DMS114 treated with DMSO at 0.1 percent for 48 hours (cell line): ENCODE measurements around the gene SLC9A6.

Experiments
- DNase-seq: peaks from one replicate; lab custom pipeline; 2025; ENCODE audit not compliant: unreplicated experiment; lab: John Stamatoyannopoulos, UW

SLC9A6 gene

GRCh38 chrX:135985157-135985972, at the start of gene SLC9A6:
Gene SLC9A6, plus strand, starts transcription at chrX:135985435. Its CDS starts 224 bp downstream, at chrX:135985659.
- DNase-seq: peak; percentile 13

GRCh38 chrX:135944486-135944885, 40.7 kb upstream of the SLC9A6 start:
- no peak for DNase-seq

GRCh38 chrX:135951291-135951690, 33.9 kb upstream of the SLC9A6 start:
- no peak for DNase-seq

DNA sequence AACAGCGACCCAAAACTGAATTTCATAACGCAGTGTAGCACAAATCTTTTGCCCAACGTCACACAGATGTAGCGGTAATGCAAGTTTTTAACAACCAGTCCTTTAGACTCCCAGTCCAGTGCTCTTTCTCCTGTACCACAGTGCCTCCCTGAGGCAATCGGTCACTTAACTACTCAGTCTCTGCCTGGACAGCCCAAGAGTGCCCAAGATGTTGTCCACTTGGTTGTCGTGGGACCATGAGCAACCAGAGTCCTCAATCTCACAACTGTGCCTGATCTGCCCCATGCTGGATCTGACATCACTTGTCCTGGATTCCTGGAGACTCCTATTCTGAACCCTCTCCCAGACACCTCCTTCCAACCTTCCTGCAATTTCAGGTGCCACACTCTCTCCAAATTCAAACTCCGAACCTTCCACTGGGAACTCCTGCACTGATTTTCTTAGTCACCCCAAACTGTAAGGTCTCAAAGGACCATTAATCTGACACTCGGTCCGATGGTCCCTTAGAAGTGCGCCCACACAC, 12.1 kb upstream of the SLC9A6 start:
- no peak for DNase-seq

GRCh38 chrX:135973548-135974278, 11.5 kb upstream of the SLC9A6 start, which contains the start of gene MMGT1:
Gene MMGT1, minus strand, starts transcription at chrX:135973988. Its CDS starts 313 bp downstream, at chrX:135973675.
- peak; percentile 57 for DNase-seq

DNA sequence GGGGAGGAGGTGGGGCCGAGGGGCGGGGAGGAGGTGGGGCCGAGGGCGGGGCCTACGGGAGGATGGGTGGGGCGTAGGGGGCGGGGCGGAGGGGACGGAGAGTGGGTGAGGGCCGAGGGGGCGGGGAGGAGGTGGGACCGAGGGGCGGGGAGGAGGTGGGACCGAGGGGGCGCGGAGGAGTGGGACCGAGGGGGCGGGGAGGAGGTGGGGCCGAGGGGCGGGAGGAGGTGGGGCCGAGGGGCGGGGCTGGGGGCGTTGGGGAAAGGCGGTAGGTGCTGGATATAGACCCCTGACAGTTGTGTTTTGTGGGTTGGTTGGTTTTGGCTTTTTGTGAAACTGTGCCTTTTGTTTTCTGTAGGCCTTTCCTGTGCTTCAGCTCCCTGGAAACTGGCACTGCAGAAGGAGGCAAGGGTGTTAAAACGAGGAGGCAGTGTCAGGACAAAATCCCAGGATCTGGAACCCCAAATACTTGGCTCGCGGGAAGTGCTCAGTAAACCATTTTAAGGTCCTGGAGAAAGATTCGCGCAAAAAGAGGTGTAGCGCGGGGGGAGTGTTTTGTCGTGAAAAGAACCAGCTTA, 10.9 kb upstream of the SLC9A6 start:
- DNase-seq: no peak

DNA sequence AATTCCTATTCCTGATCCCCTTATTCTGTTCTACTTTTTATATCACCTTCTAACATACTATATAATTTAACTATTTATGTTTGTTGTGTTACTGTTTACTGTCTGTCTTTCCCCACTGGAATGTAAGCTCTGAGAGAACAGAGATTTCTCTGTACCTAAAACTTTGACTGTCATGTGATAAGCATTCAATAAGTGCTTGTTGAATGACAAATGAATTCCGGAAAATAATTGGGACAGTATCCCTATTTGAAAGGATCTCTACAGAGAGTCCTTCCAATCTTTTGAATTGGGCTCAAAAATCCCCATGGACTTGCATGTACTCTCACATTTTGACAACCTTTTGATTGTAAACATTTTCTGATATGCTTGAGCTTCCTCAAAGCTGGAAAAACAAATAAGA, 9.8 kb upstream of the SLC9A6 start:
- DNase-seq: no peak

GRCh38 chrX:135977611-135978010, 7.6 kb upstream of the SLC9A6 start:
- no peak for DNase-seq

DNA sequence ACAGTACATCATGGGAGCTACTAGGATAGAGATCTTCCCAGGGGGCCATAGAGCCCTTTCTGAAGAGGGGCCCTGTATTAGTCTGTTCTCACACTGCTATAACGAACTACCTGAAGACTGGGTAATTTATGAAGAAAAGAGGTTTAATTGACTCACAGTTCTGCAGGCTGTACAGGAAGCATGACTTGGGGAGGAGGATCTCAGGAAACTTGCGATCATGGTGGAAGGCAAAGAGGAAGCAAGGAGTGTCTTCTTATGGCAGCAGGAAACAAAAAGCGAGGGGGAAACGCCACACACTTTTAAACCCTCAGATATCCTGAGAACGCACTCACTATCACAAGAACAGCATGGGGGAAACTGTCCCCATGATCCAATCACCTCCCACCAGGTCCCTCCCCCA, 4.2 kb upstream of the SLC9A6 start:
- DNase-seq: no peak

GRCh38 chrX:135981668-135982067, 3.6 kb upstream of the SLC9A6 start:
- DNase-seq: no peak

DNA sequence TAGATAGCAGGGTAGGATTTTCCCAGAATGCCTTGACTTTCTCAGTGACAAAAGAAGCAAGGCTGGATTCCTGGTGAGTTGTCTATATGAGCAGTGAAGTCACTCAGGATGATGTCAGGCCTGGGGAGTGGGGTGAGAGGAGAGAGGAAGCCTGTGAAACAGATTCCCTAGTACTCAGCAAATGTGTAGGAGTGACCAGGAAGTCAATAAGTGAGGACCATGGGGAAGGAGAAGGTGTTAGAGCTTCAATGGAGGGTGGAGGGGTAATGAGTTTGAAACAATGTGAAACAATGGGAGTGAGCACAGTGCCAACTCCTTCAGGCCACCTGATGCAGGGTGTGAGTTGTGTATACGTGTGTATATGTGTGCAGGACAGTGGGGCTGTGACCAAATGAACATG, 2.4 kb upstream of the SLC9A6 start:
- no peak for DNase-seq

GRCh38 chrX:135984256-135984655, 979 bp upstream of the SLC9A6 start:
- DNase-seq: no peak

- DNase-seq: no peak
Measured at GRCh38 chrX:135984791-135985156, 461 bp upstream of the SLC9A6 start.

DNA sequence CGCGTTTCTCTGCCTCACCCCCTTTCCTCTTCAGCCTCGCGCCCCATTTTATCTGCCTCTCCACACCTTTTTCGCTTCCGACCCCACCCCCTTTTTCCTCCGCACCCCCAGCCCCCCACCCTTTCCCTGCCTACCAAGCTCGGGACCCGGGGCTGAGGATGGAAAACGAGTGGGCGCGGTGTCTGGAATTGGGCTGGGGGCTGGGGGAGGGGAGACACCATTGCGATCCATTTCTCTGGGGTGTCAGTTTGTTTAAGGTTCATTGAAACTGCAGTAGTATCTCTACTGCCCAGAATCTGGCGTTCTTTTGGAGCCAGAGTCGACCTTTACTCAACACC, 707 bp downstream of the SLC9A6 start:
- DNase-seq: no peak

DNA sequence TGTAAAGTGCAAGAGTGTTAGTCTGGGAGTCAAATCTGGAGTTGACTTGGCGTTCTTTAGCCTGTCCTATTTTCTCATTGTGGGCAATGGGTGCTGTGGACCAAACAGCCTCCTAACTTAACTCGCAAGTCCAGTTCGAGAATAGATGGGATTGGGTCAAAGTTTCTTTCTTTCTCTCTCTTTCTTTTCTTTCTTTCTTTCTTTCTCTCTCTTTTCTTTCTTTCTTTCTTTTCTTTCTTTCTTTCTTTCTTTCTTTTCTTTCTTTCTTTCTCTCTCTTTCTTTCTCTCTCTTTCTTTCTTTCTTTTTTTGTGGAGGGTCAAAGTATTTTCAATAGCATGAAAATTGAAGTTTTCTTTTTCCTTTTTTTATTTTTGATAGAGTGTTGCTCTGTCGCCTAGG, 3.0 kb downstream of the SLC9A6 start:
- DNase-seq: no peak

DNA sequence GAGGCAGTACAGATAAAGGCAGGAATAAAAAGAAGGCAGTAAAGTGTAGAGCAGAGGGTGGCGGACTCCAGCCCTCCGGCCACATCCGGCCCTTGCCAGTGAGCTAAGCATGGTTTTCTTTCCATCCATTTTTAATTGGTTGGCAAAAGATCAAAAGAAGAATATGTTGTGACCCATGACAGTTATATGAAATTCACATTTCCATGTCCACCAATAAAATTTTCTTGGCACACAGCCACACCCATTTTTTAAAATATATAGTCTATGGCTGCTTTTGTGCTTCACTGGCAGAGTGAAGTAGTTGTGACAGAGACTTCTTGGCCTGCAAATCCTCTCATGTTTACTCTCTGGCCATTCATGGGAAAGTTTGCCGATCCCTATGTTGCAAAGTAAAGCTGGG, 29.8 kb downstream of the SLC9A6 start:
- DNase-seq: no peak

GRCh38 chrX:136016881-136017280, 31.6 kb downstream of the SLC9A6 start:
- DNase-seq: no peak

GRCh38 chrX:136019226-136019625, 34.0 kb downstream of the SLC9A6 start:
- DNase-seq: no peak

- DNase-seq: no peak
Measured at GRCh38 chrX:136021160-136021559, 35.9 kb downstream of the SLC9A6 start.

- DNase-seq: no peak
Measured at GRCh38 chrX:136021903-136022302, 36.7 kb downstream of the SLC9A6 start.

DNA sequence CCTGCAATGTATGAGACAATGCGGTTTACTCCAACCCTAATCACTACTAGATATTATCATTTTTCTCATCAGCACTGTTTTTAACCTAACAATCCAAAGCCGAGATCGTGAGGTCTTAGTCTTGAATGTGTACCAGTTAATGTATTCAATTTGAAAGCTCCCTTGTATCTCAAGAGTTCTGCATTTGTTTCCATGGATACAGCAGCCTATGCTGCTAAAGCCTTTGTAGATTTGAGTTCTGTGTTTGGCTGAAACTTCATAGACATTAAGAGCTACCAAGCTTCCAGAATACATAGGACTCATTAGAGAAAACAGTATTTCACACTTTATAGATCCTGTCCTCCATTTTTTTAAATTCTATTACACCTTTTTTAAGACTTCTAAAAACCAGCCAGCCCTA, 39.9 kb downstream of the SLC9A6 start:
- DNase-seq: no peak
